ENCODE measurements around the gene TLNRD1.

TLNRD1 gene

GRCh38 chr15:81053621-81054020 lies 52.9 kb downstream of the TLNRD1 start:
- in situ Hi-C loops (cut with MboI; ENCODE audit: low sequenced_read_pairs): no loop called here

GRCh38 chr15:81054236-81054635 lies 53.5 kb downstream of the TLNRD1 start:
- in situ Hi-C loops (cut with MboI; ENCODE audit: low sequenced_read_pairs): no loop called here
